WTC11 (cell line): ENCODE data around the gene FMNL3. TPM values are rescaled to one million over a fixed set of nuclear protein-coding genes. Genes with fewer than 3 reads are reported as not detected.

Source experiments
- ATAC-seq: fragments of 200-7000 bp; cut with Tn5 transposase; 2 replicates; pipeline ENCODE4 v1.10.0; 2021; ENCODE audit warnings: mild to moderate bottlenecking, moderate library complexity
- CTCF ChIA-PET: fragments of 300-600 bp; sonication (Branson Sonifier 250); formaldehyde crosslinking; loops from one replicate; lab custom pipeline; 2021; ENCODE audit warnings: antibody characterized with exemption; lab: Charles Lee
- POLR2A ChIA-PET: fragments of 350-600 bp; sonication (Branson Sonifier 250); formaldehyde crosslinking; loops from one replicate; lab custom pipeline; 2021; ENCODE audit warnings: antibody characterized with exemption; lab: Charles Lee
- DNase-seq: peaks from one replicate; pipeline ENCODE4 v3.0.0; 2021; ENCODE audit warnings: low spot score
- H3K27ac Mint-ChIP-seq: 2 replicates; pipeline ENCODE4 v1.8.0; 2021; ENCODE audit warnings: mixed read lengths
- H3K27me3 Mint-ChIP-seq: 2 replicates; pipeline ENCODE4 v1.8.0; 2021; ENCODE audit warnings: low read depth, mild to moderate bottlenecking, moderate library complexity, mixed read lengths
- H3K36me3 Mint-ChIP-seq: 2 replicates; pipeline ENCODE4 v1.8.0; 2021; ENCODE audit warnings: mixed read lengths
- H3K4me1 Mint-ChIP-seq: 2 replicates; pipeline ENCODE4 v1.8.0; 2022; ENCODE audit warnings: mixed read lengths
- H3K4me3 Mint-ChIP-seq: 2 replicates; pipeline ENCODE4 v1.8.0; 2021; ENCODE audit warnings: mild to moderate bottlenecking, moderate library complexity, mixed read lengths
- H3K9me3 Mint-ChIP-seq: 2 replicates; pipeline ENCODE4 v1.8.0; 2021; ENCODE audit warnings: mixed read lengths
- CBFB ChIP-seq: sonication (generic); formaldehyde crosslinking; IDR thresholded peaks from 2 replicates; pipeline ENCODE4 v1.8.1; 2022; ENCODE audit warnings: mild to moderate bottlenecking, low read depth, missing genetic modification reagents
- CREB1 ChIP-seq: sonication (generic); formaldehyde crosslinking; IDR thresholded peaks from 2 replicates; pipeline ENCODE4 v1.8.0; 2023; ENCODE audit warnings: mild to moderate bottlenecking, missing genetic modification reagents
- FOXJ3 ChIP-seq: sonication (generic); formaldehyde crosslinking; IDR thresholded peaks from 2 replicates; pipeline ENCODE4 v1.9.0; 2021; ENCODE audit warnings: missing genetic modification reagents, mild to moderate bottlenecking, borderline replicate concordance
- IRF2 ChIP-seq: sonication (generic); formaldehyde crosslinking; IDR thresholded peaks from 2 replicates; pipeline ENCODE4 v1.8.0; 2022; ENCODE audit warnings: low read depth, missing genetic modification reagents, borderline replicate concordance
- JAZF1 ChIP-seq: fragments of 250-450 bp; sonication (Bioruptor Pico); IDR thresholded peaks from 2 replicates; pipeline ENCODE4 v1.9.0; 2021; ENCODE audit warnings: moderate library complexity, mild to moderate bottlenecking, inconsistent platforms
- MXD4 ChIP-seq: fragments of 250-450 bp; sonication (Bioruptor Pico); IDR thresholded peaks from 2 replicates; pipeline ENCODE4 v1.8.0; 2021; ENCODE audit warnings: mild to moderate bottlenecking, moderate library complexity, borderline replicate concordance
- NFATC4 ChIP-seq: fragments of 250-450 bp; sonication (Bioruptor Pico); IDR thresholded peaks from 2 replicates; pipeline ENCODE4 v1.9.0; 2021; ENCODE audit warnings: mild to moderate bottlenecking
- NR2C2 ChIP-seq: sonication (generic); formaldehyde crosslinking; IDR thresholded peaks from 2 replicates; pipeline ENCODE4 v1.8.0; 2022; ENCODE audit warnings: mild to moderate bottlenecking, missing genetic modification reagents
- NR3C1 ChIP-seq: sonication (generic); formaldehyde crosslinking; conservative IDR thresholded peaks from 2 replicates; pipeline ENCODE4 v1.8.1; 2023; ENCODE audit warnings: low read depth, mild to moderate bottlenecking, missing genetic modification reagents
- RELA ChIP-seq: sonication (generic); formaldehyde crosslinking; IDR thresholded peaks from 2 replicates; pipeline ENCODE4 v1.8.1; 2022; ENCODE audit warnings: missing genetic modification reagents, mild to moderate bottlenecking, borderline replicate concordance
- SMAD4 ChIP-seq: sonication (generic); formaldehyde crosslinking; IDR thresholded peaks from 2 replicates; pipeline ENCODE4 v1.8.0; 2022; ENCODE audit warnings: mild to moderate bottlenecking, missing genetic modification reagents
- TEAD1 ChIP-seq: sonication (generic); formaldehyde crosslinking; IDR thresholded peaks from 2 replicates; pipeline ENCODE4 v1.8.0; 2022; ENCODE audit warnings: mild to moderate bottlenecking, missing genetic modification reagents
- USF1 ChIP-seq: sonication (generic); formaldehyde crosslinking; IDR thresholded peaks from 2 replicates; pipeline ENCODE4 v1.8.0; 2022; ENCODE audit warnings: mild to moderate bottlenecking, missing genetic modification reagents
- ZNF138 ChIP-seq: sonication (generic); formaldehyde crosslinking; conservative IDR thresholded peaks from 2 replicates; pipeline ENCODE4 v1.8.1; 2022; ENCODE audit warnings: mild to moderate bottlenecking, moderate library complexity, missing genetic modification reagents
- ZNF219 ChIP-seq: sonication (generic); formaldehyde crosslinking; IDR thresholded peaks from 2 replicates; pipeline ENCODE4 v1.8.0; 2023; ENCODE audit warnings: missing genetic modification reagents, mild to moderate bottlenecking, borderline replicate concordance
- ZNF317 ChIP-seq: sonication (generic); formaldehyde crosslinking; IDR thresholded peaks from 2 replicates; pipeline ENCODE4 v1.8.1; 2023; ENCODE audit warnings: low read depth, mild to moderate bottlenecking, moderate library complexity, missing genetic modification reagents, borderline replicate concordance
- ZNF512 ChIP-seq: sonication (generic); formaldehyde crosslinking; IDR thresholded peaks from 2 replicates; pipeline ENCODE4 v1.8.1; 2022; ENCODE audit warnings: missing genetic modification reagents, borderline replicate concordance
- total RNA-seq: library from RNA; stranded (reverse); gene quantifications from 3 replicates; pipeline ENCODE4 v1.2.3, GENCODE V29; 2021
- TF ChIP-seq, protein P1 (sequence below): sonication (generic); formaldehyde crosslinking; IDR thresholded peaks from 2 replicates; pipeline ENCODE4 v1.8.1; 2022; ENCODE audit warnings: mild to moderate bottlenecking, missing genetic modification reagents, moderate library complexity, borderline replicate concordance
- TF ChIP-seq, protein P2 (sequence below): fragments of 250-450 bp; sonication (Bioruptor Pico); IDR thresholded peaks from 2 replicates; pipeline ENCODE4 v1.9.0; 2021; ENCODE audit warnings: mild to moderate bottlenecking, borderline replicate concordance
- TF ChIP-seq, protein P3 (sequence below): sonication (generic); formaldehyde crosslinking; conservative IDR thresholded peaks from 2 replicates; pipeline ENCODE4 v1.8.1; 2022; ENCODE audit warnings: mild to moderate bottlenecking, missing genetic modification reagents
- TF ChIP-seq, protein P4 (sequence below): sonication (generic); formaldehyde crosslinking; IDR thresholded peaks from 2 replicates; pipeline ENCODE4 v1.8.0; 2022; ENCODE audit warnings: mild to moderate bottlenecking, missing genetic modification reagents
- TF ChIP-seq, protein P5 (sequence below): fragments of 250-450 bp; sonication (Bioruptor Pico); IDR thresholded peaks from 2 replicates; pipeline ENCODE4 v1.9.0; 2021; ENCODE audit warnings: mild to moderate bottlenecking
- TF ChIP-seq, protein P6 (sequence below): sonication (generic); formaldehyde crosslinking; IDR thresholded peaks from 2 replicates; pipeline ENCODE4 v1.8.0; 2022; ENCODE audit warnings: mild to moderate bottlenecking, missing genetic modification reagents

The FMNL3 gene
- total RNA-seq, 1 experiment from 2014 or later, result 19.3 TPM

GRCh38 chr12:49652921-49653520 lies 54.2 kb downstream of the FMNL3 start (continued):
- TF ChIP-seq SMAD4 (CRISPR knock-in tag) (no peak), CREB1 (CRISPR knock-in tag) (no peak), USF1 (CRISPR knock-in tag) (no peak), TEAD1 (CRISPR knock-in tag) (no peak), CBFB (CRISPR knock-in tag) (no peak), ZNF219 (no peak)
- TF ChIP-seq, protein P1, sequence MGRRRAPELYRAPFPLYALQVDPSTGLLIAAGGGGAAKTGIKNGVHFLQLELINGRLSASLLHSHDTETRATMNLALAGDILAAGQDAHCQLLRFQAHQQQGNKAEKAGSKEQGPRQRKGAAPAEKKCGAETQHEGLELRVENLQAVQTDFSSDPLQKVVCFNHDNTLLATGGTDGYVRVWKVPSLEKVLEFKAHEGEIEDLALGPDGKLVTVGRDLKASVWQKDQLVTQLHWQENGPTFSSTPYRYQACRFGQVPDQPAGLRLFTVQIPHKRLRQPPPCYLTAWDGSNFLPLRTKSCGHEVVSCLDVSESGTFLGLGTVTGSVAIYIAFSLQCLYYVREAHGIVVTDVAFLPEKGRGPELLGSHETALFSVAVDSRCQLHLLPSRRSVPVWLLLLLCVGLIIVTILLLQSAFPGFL (CRISPR knock-in tag), result no peak

DNA sequence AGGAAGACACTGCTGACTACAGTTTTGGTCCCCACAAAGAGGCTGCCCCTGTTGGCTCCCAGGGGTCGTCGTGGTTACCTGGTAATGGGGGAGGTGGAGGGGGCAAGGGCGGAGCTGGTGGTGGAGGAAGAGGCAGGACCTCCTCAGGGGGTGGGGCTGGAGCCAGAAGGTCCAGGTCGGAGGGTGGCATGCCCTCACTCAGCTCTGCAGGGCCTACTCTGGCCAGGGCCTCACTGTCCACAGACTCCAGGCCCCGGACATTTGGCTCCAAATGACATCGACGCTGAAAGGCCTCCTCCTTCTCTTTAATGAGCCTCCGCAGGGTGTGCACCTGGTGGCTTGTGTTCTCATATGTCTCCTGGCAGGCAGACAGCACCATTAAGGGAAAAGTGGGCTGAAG lies 55.4 kb downstream of the FMNL3 start:
- DNase-seq (no peak), ATAC-seq (peak; percentile 64)
- TF ChIP-seq ZNF317 (no peak), ZNF138 (no peak), ZNF512 (CRISPR knock-in tag) (no peak), CBFB (CRISPR knock-in tag) (no peak), NR3C1 (CRISPR knock-in tag) (no peak), FOXJ3 (CRISPR knock-in tag) (no peak), JAZF1 (no peak), IRF2 (CRISPR knock-in tag) (no peak), RELA (CRISPR knock-in tag) (no peak), MXD4 (CRISPR knock-in tag) (no peak), NR2C2 (CRISPR knock-in tag) (no peak), NFATC4 (CRISPR knock-in tag) (no peak)
- TF ChIP-seq, protein P2, sequence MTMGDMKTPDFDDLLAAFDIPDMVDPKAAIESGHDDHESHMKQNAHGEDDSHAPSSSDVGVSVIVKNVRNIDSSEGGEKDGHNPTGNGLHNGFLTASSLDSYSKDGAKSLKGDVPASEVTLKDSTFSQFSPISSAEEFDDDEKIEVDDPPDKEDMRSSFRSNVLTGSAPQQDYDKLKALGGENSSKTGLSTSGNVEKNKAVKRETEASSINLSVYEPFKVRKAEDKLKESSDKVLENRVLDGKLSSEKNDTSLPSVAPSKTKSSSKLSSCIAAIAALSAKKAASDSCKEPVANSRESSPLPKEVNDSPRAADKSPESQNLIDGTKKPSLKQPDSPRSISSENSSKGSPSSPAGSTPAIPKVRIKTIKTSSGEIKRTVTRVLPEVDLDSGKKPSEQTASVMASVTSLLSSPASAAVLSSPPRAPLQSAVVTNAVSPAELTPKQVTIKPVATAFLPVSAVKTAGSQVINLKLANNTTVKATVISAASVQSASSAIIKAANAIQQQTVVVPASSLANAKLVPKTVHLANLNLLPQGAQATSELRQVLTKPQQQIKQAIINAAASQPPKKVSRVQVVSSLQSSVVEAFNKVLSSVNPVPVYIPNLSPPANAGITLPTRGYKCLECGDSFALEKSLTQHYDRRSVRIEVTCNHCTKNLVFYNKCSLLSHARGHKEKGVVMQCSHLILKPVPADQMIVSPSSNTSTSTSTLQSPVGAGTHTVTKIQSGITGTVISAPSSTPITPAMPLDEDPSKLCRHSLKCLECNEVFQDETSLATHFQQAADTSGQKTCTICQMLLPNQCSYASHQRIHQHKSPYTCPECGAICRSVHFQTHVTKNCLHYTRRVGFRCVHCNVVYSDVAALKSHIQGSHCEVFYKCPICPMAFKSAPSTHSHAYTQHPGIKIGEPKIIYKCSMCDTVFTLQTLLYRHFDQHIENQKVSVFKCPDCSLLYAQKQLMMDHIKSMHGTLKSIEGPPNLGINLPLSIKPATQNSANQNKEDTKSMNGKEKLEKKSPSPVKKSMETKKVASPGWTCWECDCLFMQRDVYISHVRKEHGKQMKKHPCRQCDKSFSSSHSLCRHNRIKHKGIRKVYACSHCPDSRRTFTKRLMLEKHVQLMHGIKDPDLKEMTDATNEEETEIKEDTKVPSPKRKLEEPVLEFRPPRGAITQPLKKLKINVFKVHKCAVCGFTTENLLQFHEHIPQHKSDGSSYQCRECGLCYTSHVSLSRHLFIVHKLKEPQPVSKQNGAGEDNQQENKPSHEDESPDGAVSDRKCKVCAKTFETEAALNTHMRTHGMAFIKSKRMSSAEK (CRISPR knock-in tag), result no peak
- TF ChIP-seq, protein P3, sequence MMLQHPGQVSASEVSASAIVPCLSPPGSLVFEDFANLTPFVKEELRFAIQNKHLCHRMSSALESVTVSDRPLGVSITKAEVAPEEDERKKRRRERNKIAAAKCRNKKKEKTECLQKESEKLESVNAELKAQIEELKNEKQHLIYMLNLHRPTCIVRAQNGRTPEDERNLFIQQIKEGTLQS (CRISPR knock-in tag), result no peak
- TF ChIP-seq, protein P4, sequence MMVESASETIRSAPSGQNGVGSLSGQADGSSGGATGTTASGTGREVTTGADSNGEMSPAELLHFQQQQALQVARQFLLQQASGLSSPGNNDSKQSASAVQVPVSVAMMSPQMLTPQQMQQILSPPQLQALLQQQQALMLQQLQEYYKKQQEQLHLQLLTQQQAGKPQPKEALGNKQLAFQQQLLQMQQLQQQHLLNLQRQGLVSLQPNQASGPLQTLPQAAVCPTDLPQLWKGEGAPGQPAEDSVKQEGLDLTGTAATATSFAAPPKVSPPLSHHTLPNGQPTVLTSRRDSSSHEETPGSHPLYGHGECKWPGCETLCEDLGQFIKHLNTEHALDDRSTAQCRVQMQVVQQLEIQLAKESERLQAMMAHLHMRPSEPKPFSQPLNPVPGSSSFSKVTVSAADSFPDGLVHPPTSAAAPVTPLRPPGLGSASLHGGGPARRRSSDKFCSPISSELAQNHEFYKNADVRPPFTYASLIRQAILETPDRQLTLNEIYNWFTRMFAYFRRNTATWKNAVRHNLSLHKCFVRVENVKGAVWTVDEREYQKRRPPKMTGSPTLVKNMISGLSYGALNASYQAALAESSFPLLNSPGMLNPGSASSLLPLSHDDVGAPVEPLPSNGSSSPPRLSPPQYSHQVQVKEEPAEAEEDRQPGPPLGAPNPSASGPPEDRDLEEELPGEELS (CRISPR knock-in tag), result no peak
- TF ChIP-seq, protein P5, sequence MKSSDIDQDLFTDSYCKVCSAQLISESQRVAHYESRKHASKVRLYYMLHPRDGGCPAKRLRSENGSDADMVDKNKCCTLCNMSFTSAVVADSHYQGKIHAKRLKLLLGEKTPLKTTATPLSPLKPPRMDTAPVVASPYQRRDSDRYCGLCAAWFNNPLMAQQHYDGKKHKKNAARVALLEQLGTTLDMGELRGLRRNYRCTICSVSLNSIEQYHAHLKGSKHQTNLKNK (CRISPR knock-in tag), result no peak
- TF ChIP-seq, protein P6, sequence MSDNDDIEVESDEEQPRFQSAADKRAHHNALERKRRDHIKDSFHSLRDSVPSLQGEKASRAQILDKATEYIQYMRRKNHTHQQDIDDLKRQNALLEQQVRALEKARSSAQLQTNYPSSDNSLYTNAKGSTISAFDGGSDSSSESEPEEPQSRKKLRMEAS (CRISPR knock-in tag), result no peak
- no peak overlapping the region for H3K4me3 Mint-ChIP-seq
- CTCF ChIA-PET, result interaction anchor here (0.6 to 1.8 kb wide), 7 partner anchors 15 to 194 kb away, joined by 3 to 5 read pairs (median 3); partner anchors contain the start of gene TMBIM6
- POLR2A ChIA-PET, result no interaction called here
- H3K4me1 Mint-ChIP-seq, result peaks cover 13% of the 10 kb centered on the region
- H3K9me3 Mint-ChIP-seq, result no peaks in the 10 kb centered on the region
- no peak overlapping the region for H3K27ac Mint-ChIP-seq
- no peaks in the 10 kb centered on the region for H3K27me3 Mint-ChIP-seq
- peaks cover 51% of the 10 kb centered on the region for H3K36me3 Mint-ChIP-seq
